Thyroid gland (tissue), 4 donors: ENCODE data around the gene PTPN21. TPM values are rescaled to one million over a fixed set of nuclear protein-coding genes. Genes with fewer than 3 reads are reported as not detected.

Experiments
- DNase-seq, 2 donors: peaks; one replicate each; pipeline ENCODE4 v3.0.0-alpha.2; 2019
- H3K27ac ChIP-seq, 3 donors: fragments of 200-600 bp; sonication (generic); 1 replicate in 2 of 3; 2 replicates in 1 of 3; pipeline ENCODE4 v1.5.1; 2016 to 2019; ENCODE audit warnings: mild to moderate bottlenecking in 1 of 3, moderate library complexity in 1 of 3
- H3K27me3 ChIP-seq: fragments of 200-600 bp; sonication (generic); one replicate; pipeline ENCODE4 v1.5.1; 2019
- H3K36me3 ChIP-seq, 2 donors: fragments of 200-600 bp; sonication (generic); one replicate each; pipeline ENCODE4 v1.5.1; 2016 to 2019
- H3K4me1 ChIP-seq, 2 donors: fragments of 200-600 bp; sonication (generic); one replicate each; pipeline ENCODE4 v1.5.1; 2017 to 2019
- H3K4me3 ChIP-seq, 3 donors: fragments of 200-600 bp; sonication (generic); replicated peaks in 1 of 3; 1 replicate in 2 of 3; 2 replicates in 1 of 3; pipeline ENCODE4 v1.5.1; 2016; ENCODE audit warnings: mild to moderate bottlenecking in 1 of 3
- H3K9me3 ChIP-seq: fragments of 200-600 bp; sonication (generic); one replicate; pipeline ENCODE4 v1.5.1; 2017
- POLR2A ChIP-seq, 2 donors: fragments of 450-650 bp; IDR thresholded peaks; one replicate each; pipeline ENCODE4 v1.6.1; 2017; ENCODE audit warnings: antibody characterized with exemption in 2 of 2, mild to moderate bottlenecking in 2 of 2, moderate library complexity in 1 of 2
- WGBS, 2 donors: methylation state at CpG; one replicate each; pipeline ENCODE4 v1.1.5; 2017; 5-methylcytosine and 5-hydroxymethylcytosine counted together
- intact Hi-C: fragments of 100-400 bp; cut with DNase I; formaldehyde crosslinking; loops from one replicate; pipeline ENCODE4 v1.15.1; 2023
- total RNA-seq, 4 donors: library from RNA; depleted of rRNA; stranded (reverse); fragments of >200 nt; gene quantifications; one replicate each; pipeline ENCODE4 v1.2.3, GENCODE V29; 2016
- TF ChIP-seq, protein P1 (sequence below), 6 experiments: fragments of 200-600 bp in 3 of 6; fragments of 450-650 bp in 3 of 6; sonication (generic) in 3 of 6; IDR thresholded peaks; one replicate each; pipeline ENCODE4 v1.5.1; 2016 to 2019; ENCODE audit warnings: antibody characterized with exemption in 6 of 6, mild to moderate bottlenecking in 2 of 6, inconsistent platforms in 1 of 6, moderate library complexity in 1 of 6

Gene PTPN21
- total RNA-seq, 4 donors from 2014 or later = 32.2 to 40.0 (median 36.1) TPM

DNA sequence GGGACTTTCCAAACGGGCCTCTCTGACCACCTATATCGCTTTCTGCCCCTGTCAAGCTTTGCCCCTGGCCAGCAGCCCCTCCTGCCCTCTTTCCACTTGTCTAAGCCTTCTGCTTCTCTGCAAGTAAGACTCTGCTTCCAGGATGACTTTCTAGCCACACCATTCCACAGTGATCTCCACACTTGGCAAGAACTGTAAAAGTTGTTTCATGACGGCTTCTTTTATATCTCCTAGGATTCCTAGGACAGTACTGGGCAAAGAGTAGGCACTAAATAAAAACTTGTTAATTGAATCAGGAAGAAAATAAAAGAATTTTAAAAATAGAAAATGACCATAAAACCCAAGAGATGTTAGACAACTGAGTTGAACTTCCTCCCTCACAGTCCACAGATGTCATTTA, 1.8 kb upstream of the PTPN21 start:
- peaks cover 0 to 12% of the 10 kb centered on the region in 2 donors for H3K4me1 ChIP-seq
- no peaks in the 10 kb centered on the region for H3K9me3 ChIP-seq
- WGBS, 2 donors = 59 to 61% methylated on average over 3 of the region's 3 CpGs
- no peaks in the 10 kb centered on the region for H3K27me3 ChIP-seq
- no peak overlapping the region for H3K4me3 ChIP-seq
- H3K36me3 ChIP-seq = no peaks in the 10 kb centered on the region
- TF ChIP-seq POLR2A (IDR thresholded peaks at IDR 0.05) = no peak
- TF ChIP-seq, protein P1, sequence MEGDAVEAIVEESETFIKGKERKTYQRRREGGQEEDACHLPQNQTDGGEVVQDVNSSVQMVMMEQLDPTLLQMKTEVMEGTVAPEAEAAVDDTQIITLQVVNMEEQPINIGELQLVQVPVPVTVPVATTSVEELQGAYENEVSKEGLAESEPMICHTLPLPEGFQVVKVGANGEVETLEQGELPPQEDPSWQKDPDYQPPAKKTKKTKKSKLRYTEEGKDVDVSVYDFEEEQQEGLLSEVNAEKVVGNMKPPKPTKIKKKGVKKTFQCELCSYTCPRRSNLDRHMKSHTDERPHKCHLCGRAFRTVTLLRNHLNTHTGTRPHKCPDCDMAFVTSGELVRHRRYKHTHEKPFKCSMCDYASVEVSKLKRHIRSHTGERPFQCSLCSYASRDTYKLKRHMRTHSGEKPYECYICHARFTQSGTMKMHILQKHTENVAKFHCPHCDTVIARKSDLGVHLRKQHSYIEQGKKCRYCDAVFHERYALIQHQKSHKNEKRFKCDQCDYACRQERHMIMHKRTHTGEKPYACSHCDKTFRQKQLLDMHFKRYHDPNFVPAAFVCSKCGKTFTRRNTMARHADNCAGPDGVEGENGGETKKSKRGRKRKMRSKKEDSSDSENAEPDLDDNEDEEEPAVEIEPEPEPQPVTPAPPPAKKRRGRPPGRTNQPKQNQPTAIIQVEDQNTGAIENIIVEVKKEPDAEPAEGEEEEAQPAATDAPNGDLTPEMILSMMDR (IDR thresholded peaks at IDR 0.05) = no peak
- no peak for DNase-seq
- peak overlapping the region in 1 of 3 donors; percentile 16 for H3K27ac ChIP-seq
- intact Hi-C loops = loop anchor here (10.0 kb wide), 1 partner anchor 172 kb away; the partner anchor contains the start of gene SPATA7

DNA sequence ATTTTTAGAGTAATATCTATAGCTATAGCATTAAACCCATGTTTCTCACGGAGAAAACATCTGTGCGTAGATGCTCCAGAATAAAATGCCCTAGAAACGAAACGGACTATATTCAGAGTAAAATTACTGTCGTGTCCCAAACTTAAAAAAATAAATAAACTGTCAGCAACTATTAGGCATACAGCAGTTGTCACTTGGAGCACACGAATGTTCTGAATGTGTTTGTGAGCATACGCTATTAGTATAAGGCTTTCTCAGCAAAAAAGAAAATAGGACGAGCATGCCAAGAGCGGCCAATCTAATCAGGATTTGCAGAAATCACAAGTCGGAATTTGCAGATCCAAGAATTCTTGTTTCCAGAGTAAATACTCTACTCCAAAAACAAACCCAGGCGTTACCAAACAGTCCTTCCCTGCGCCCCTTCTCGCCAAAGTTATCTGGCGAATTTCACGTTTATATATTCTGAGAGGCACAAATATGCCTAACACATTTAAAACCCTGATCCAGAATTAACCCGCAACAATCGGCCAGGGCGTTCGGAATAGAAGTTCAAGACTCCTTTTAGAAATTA, 836 bp downstream of the PTPN21 start:
- DNase-seq = peak; percentile 32 to 55
- intact Hi-C loops = loop anchor here (10.0 kb wide), 1 partner anchor 169 kb away; the partner anchor contains the start of gene SPATA7
- Histone ChIP-seq H3K4me3 (peak overlapping the region in 2 of 3 donors; percentile 39 to 47), H3K9me3 (no peaks in the 10 kb centered on the region), H3K27me3 (no peaks in the 10 kb centered on the region), H3K27ac (peak overlapping the region; percentile 82 to 97 (median 89)), H3K36me3 (peaks cover 0 to 6% of the 10 kb centered on the region in 2 donors), H3K4me1 (peaks cover 8 to 22% of the 10 kb centered on the region in 2 donors)
- TF ChIP-seq, protein P1 (IDR thresholded peaks at IDR 0.05) = no peak
- TF ChIP-seq POLR2A (IDR thresholded peaks at IDR 0.05) = no peak
- WGBS, 2 donors = 5 to 6% methylated on average over 19 of the region's 19 CpGs

DNA sequence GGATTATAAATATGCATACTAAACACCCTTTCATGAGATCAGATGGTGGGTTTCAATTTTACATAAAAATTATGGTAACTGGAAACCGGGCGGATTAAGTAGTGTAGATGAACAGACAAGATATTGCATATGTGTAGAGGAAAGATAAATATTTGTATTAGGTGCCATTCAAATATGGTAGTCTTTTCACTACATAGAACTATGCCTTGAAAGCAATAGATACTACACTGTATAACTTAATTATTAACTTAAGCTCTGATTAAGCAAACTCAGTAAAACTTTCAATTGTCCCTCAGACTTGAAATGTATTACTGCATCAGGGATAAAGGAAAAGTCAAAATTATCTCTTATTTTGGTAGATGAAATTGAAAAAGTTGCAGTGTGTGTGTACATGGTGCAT, 1.9 kb downstream of the PTPN21 start:
- Histone ChIP-seq H3K27me3 (no peaks in the 10 kb centered on the region), H3K27ac (peak overlapping the region in 1 of 3 donors; percentile 97), H3K4me1 (peaks cover 16 to 32% of the 10 kb centered on the region in 2 donors), H3K9me3 (no peaks in the 10 kb centered on the region), H3K36me3 (peaks cover 0 to 6% of the 10 kb centered on the region in 2 donors), H3K4me3 (no peak overlapping the region)
- 86 to 91% methylated on average over 2 of the region's 2 CpGs for WGBS, 2 donors
- TF ChIP-seq POLR2A (IDR thresholded peaks at IDR 0.05) = no peak
- TF ChIP-seq, protein P1 (IDR thresholded peaks at IDR 0.05) = no peak
- DNase-seq = no peak
- intact Hi-C loops = loop anchor here (10.0 kb wide), 1 partner anchor 168 kb away; the partner anchor contains the start of gene SPATA7

DNA sequence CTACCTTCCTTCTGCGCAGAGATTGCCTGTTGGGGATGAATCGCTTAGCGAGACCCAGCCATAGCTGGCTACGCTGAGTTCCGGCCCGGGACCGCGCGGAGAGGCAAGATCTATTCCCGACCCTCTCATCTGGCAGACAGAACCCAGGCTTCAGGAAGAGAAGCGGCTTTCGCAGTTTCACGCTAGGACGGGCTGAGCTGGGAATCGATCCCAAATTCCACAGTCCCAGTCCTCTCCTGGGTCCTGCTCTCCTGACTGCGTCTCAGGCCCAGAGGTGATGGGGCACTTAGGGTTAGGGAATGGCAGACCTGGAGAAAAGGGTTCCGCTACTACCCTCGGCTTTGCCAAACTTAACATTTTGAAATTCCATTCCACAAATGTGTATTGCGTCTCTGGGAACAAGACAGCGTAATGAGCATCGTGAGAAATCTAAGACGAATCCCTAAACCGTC, 2.8 kb downstream of the PTPN21 start:
- H3K9me3 ChIP-seq = no peaks in the 10 kb centered on the region
- DNase-seq = peak; percentile 17 to 30
- peak overlapping the region; percentile 51 to 82 (median 71) for H3K27ac ChIP-seq
- peaks cover 0 to 6% of the 10 kb centered on the region in 2 donors for H3K36me3 ChIP-seq
- H3K4me1 ChIP-seq = peaks cover 20 to 39% of the 10 kb centered on the region in 2 donors
- TF ChIP-seq, protein P1 (IDR thresholded peaks at IDR 0.05) = no peak
- TF ChIP-seq POLR2A (IDR thresholded peaks at IDR 0.05) = no peak
- WGBS, 2 donors = 24 to 34% methylated on average over 17 to 23 of the region's 23 CpGs
- intact Hi-C loops = loop anchor here (10.0 kb wide), 1 partner anchor 167 kb away; the partner anchor contains the start of gene SPATA7
- peak overlapping the region; percentile 31 to 58 (median 37) for H3K4me3 ChIP-seq
- no peaks in the 10 kb centered on the region for H3K27me3 ChIP-seq
